Parathyroid adenoma (tissue), 2 donors: ENCODE measurements around the gene UBE2H.

Experiments used
- H2AFZ ChIP-seq: fragments of 300-600 bp; sonication (generic); one replicate; pipeline ENCODE4 v1.7.0; 2017; ENCODE audit warnings: antibody characterized with exemption, mild to moderate bottlenecking
- H3K27ac ChIP-seq: fragments of 300-600 bp; sonication (generic); one replicate; pipeline ENCODE4 v1.7.0; 2017
- H3K27me3 ChIP-seq: fragments of 300-600 bp; sonication (generic); one replicate; pipeline ENCODE4 v1.7.0; 2017; ENCODE audit warnings: low read length; ENCODE audit not compliant: control insufficient read depth, insufficient read depth
- H3K36me3 ChIP-seq: fragments of 300-600 bp; sonication (generic); one replicate; pipeline ENCODE4 v1.7.0; 2017; ENCODE audit warnings: low read length; ENCODE audit not compliant: control insufficient read depth, insufficient read depth
- H3K4me1 ChIP-seq: fragments of 300-600 bp; sonication (generic); one replicate; pipeline ENCODE4 v1.7.0; 2017; ENCODE audit warnings: control low read depth
- H3K4me2 ChIP-seq: fragments of 300-600 bp; sonication (generic); one replicate; pipeline ENCODE4 v1.7.0; 2017; ENCODE audit warnings: low read length
- H3K4me3 ChIP-seq: fragments of 300-600 bp; sonication (generic); one replicate; pipeline ENCODE4 v1.7.0; 2017; ENCODE audit warnings: low read depth, low read length
- H3K79me2 ChIP-seq: fragments of 300-600 bp; sonication (generic); one replicate; pipeline ENCODE4 v1.7.0; 2017; ENCODE audit warnings: control low read depth
- H3K9ac ChIP-seq: fragments of 300-600 bp; sonication (generic); one replicate; pipeline ENCODE4 v1.7.0; 2017; ENCODE audit warnings: mild to moderate bottlenecking
- H3K9me3 ChIP-seq: fragments of 300-600 bp; sonication (generic); one replicate; pipeline ENCODE4 v1.7.0; 2017; ENCODE audit warnings: low read length; ENCODE audit not compliant: control insufficient read depth
- TF ChIP-seq, protein P1 (sequence below): fragments of 300-600 bp; sonication (generic); IDR thresholded peaks from one replicate; pipeline ENCODE4 v1.7.0; 2017; ENCODE audit warnings: antibody characterized with exemption, mild to moderate bottlenecking
- donor health status: primary hyperparathyroidism.

The UBE2H gene

DNA sequence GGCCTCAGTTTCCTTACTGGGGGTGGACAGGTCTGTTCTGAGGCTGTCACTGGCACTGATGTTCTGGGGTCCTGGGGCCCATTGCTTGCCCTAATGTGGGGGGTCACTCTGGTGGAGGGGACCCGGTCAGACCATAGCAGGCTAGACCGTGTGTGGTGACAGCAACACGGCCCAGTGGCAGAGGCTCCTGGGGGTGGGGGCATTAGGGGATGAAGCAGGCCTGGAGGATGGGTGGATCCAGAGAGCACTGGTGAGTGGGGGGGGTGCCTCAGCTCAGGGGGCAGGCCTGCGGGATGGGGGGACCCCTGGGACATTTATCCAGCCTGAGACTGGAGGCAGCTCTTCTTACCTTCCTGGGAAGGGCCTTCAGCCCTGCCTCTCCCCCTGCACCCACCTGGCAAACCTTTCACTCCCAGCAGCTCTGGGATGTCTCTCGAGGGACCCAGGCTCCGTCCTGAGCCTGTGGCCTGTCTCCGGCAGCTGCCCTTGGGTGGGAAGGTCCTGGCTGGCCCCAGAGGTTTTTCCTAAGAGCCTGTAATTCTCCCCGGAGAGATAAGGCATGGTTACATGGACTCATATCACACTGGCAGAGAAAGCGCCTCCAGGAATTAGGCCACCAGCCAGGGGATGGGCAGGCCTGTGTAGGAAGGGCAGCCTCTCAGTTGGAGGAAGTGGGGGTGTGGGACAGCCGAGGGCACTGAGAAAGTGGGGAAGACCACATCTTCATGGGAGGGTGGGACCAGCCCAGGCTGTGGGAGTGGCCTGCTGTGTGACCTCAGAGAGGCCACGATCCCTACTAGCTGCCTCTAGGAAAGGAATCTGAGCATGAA lies 147.7 kb downstream of the UBE2H start:
- no peak overlapping the region for H3K4me2 ChIP-seq
- H3K36me3 ChIP-seq, result no peaks in the 10 kb centered on the region
- no peaks in the 10 kb centered on the region for H3K9me3 ChIP-seq
- no peak overlapping the region for H3K4me3 ChIP-seq
- no peaks in the 10 kb centered on the region for H3K4me1 ChIP-seq
- H3K27me3 ChIP-seq, result no peaks in the 10 kb centered on the region
- no peak overlapping the region for H2AFZ ChIP-seq
- H3K27ac ChIP-seq, result no peak overlapping the region
- TF ChIP-seq, protein P1, sequence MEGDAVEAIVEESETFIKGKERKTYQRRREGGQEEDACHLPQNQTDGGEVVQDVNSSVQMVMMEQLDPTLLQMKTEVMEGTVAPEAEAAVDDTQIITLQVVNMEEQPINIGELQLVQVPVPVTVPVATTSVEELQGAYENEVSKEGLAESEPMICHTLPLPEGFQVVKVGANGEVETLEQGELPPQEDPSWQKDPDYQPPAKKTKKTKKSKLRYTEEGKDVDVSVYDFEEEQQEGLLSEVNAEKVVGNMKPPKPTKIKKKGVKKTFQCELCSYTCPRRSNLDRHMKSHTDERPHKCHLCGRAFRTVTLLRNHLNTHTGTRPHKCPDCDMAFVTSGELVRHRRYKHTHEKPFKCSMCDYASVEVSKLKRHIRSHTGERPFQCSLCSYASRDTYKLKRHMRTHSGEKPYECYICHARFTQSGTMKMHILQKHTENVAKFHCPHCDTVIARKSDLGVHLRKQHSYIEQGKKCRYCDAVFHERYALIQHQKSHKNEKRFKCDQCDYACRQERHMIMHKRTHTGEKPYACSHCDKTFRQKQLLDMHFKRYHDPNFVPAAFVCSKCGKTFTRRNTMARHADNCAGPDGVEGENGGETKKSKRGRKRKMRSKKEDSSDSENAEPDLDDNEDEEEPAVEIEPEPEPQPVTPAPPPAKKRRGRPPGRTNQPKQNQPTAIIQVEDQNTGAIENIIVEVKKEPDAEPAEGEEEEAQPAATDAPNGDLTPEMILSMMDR, result no peak
- no peak overlapping the region for H3K9ac ChIP-seq
- H3K79me2 ChIP-seq, result no peaks in the 10 kb centered on the region

DNA sequence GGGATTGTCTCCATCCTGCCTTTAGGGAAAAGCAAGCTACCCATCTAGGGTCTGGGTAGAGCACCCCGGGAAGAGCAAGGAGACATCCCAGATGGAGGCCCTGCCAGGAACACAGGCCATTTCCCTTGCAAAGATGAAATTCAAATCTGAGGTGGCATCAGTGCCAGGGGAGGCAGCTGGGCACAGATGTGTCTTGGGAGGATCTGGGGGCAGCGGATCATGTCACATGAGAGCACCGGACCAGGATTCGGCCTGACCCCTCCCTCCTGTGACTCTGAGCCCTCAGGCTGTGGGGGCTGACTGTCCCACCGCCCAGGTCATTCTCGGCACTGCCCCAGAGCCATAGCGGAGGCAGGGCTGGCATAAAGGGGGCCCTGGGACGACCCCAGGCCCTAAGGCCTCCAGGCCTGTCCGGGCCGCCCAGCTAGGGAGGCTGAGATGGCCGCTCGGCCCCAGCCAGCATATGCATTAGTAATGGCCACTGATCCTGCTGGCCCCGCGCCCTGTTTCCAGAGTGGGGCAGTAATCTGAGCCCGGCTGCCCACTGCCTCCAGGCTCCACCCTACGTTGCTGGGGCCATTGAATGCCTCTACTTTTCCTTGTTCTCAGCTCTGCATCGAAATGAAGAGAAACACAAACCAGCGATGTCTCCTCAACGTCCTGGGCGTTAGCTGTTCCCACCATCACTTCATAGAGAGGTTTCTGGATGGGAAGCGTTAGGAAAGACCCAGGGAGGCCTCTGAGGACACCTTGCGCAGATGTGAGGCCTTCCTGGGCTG lies 148.5 kb downstream of the UBE2H start:
- Histone ChIP-seq H3K4me1 (no peaks in the 10 kb centered on the region), H3K27me3 (no peaks in the 10 kb centered on the region), H3K36me3 (no peaks in the 10 kb centered on the region), H3K9ac (no peak overlapping the region), H3K4me2 (no peak overlapping the region), H3K27ac (no peak overlapping the region), H3K79me2 (no peaks in the 10 kb centered on the region), H3K9me3 (no peaks in the 10 kb centered on the region), H3K4me3 (no peak overlapping the region), H2AFZ (no peak overlapping the region)
- TF ChIP-seq, protein P1, result no peak

DNA sequence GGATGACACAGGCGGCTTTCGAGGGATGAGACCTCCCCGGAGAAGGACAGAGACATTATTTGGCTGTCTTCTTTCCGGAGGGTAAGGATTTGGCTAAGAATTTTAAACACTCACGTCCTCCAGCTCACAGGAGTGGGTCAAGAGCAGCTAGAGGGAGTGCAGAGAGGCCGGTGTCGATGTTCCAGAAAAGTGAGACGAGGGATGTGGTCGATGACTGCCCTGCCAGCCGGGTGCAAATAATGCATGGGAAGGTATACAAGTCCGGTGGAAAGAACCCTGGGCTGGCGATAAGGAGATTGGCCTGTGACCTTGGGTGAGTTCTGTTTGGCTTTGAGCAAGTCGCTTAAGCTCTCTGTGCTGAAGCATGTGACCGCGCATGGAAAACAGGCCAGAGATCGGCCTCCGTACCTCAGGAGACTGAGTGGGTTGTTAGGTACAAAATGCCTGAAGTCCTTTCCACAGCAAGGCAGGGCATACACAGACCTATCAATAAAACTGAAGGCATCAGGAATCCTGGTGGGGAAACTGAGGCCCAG lies 149.1 kb downstream of the UBE2H start:
- Histone ChIP-seq H3K4me3 (no peak overlapping the region), H3K27me3 (no peaks in the 10 kb centered on the region), H3K79me2 (no peaks in the 10 kb centered on the region), H3K36me3 (no peaks in the 10 kb centered on the region), H3K9me3 (no peaks in the 10 kb centered on the region), H2AFZ (no peak overlapping the region), H3K27ac (no peak overlapping the region), H3K9ac (no peak overlapping the region), H3K4me1 (no peaks in the 10 kb centered on the region), H3K4me2 (no peak overlapping the region)
- TF ChIP-seq, protein P1, result no peak

DNA sequence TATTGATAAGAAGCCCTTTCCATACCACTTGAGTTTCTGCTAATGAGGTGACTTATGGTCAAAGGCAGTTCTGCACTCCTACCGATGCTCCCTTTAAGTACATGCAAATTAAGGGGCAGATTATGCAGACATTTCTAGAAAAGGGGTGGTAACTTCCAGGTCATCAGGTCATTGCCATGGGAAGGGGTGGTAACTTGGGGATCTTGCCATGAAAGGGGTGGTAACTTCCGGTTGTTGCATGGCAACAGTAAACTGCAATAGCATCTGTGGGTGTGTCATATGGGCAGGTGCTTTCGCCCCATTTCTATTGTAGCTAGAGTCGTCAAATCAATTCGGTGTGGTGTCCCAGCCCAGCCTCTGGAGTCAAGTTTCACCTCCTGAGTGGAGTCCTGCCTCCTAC lies 150.9 kb downstream of the UBE2H start:
- Histone ChIP-seq H3K27me3 (no peaks in the 10 kb centered on the region), H3K27ac (no peak overlapping the region), H3K9ac (no peak overlapping the region), H2AFZ (no peak overlapping the region), H3K4me2 (no peak overlapping the region), H3K36me3 (no peaks in the 10 kb centered on the region), H3K79me2 (no peaks in the 10 kb centered on the region), H3K9me3 (no peaks in the 10 kb centered on the region), H3K4me1 (no peaks in the 10 kb centered on the region), H3K4me3 (no peak overlapping the region)
- TF ChIP-seq, protein P1, result no peak
